HG03196 (cell line): ENCODE measurements around the gene LIPE.

Source experiments
- ATAC-seq: cut with Tn5 transposase; IDR thresholded peaks from one replicate; pipeline ENCODE4 v1.9.1; 2021; ENCODE audit not compliant: unreplicated experiment

LIPE gene

GRCh38 chr19:42386974-42387707 is 40.0 kb downstream of the LIPE start:
- no peak for ATAC-seq

GRCh38 chr19:42380155-42380554 is 47.0 kb downstream of the LIPE start:
- no peak for ATAC-seq

DNA sequence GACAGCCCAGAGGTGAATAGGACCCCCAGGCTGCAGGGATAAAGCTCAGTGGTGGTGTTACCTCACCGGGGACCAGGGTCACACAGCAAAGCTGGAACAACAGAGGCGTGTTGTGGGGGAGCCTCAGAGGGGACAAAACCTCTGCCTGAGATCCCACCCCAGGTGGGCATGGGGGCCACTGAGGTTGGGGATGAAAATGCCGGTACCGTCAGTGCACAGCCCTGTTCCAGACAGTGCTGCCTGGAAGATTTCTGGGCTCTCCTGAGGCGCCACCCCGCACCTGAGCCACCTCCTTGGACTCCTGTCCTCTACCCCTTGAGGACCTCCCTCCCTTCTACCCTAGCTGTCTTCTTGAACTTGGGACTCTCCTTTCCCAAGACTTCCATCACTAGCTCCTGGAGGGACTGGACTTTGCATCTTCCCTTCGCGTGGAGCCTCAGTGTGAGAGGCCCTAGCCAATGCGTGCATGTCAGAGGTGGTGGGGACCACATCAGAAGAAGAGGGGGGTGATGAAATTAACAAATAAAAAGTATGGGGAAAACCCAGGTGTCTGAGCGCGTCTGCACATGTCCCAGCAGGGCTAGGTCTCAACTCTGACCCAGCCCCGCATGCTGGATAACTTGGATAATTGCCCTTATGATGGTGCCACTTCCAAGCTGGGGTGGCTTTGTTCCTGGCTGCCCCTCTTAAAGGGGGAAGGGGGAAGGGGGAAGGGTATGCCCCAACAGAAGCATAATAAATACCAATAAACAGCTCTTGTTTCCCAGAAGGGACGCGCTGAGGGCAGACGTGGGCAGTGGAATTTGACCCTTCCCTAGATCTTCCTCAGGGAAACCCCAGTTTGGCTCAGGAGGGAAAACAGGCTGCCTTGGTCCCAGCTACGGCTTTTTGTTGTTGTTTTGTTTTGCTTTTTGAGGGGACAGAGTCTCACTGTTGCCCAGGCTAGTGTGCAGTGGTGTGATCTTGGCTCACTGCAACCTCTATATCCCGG is 48.7 kb downstream of the LIPE start:
- no peak for ATAC-seq

DNA sequence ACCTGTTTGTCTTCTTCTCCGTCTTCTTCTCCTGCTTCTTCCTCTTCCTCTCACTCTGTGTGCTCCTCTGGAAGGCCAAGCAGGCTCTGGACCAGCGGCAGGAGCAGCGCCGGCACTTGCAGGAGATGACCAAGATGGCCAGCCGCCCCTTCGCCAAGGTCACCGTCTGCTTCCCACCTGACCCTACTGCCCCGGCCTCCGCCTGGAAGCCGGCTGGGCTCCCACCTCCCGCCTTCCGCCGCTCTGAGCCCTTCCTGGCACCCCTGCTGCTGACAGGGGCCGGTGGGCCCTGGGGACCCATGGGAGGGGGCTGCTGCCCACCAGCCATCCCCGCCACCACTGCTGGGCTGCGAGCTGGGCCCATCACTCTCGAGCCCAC is 51.0 kb downstream of the LIPE start:
- no peak for ATAC-seq

DNA sequence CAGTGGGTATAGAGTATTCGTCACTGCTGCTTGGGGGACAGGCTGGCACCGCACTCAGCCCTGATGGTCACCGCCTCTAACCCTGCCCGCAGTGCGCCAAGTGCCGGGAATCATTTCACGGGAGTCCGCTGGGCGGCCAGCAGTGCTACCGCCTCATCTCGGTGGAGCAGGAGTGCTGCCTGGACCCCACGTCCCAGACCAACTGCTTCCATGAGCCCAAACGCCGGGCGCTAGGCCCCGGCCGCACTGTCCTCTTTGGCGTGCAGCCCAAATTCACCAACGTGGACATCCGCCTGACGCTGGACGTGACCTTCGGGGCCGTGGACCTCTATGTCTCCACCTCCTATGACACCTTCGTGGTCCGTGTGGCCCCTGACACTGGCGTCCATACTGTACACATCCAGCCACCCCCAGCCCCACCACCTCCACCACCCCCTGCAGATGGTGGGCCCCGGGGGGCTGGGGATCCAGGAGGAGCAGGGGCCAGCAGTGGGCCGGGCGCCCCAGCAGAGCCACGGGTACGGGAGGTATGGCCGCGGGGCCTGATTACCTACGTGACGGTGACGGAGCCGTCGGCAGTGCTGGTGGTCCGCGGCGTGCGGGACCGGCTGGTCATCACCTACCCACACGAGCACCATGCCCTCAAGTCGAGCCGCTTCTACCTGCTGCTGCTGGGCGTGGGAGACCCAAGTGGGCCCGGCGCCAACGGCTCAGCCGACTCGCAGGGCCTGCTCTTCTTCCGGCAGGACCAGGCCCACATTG is 51.6 kb downstream of the LIPE start:
- no peak for ATAC-seq

DNA sequence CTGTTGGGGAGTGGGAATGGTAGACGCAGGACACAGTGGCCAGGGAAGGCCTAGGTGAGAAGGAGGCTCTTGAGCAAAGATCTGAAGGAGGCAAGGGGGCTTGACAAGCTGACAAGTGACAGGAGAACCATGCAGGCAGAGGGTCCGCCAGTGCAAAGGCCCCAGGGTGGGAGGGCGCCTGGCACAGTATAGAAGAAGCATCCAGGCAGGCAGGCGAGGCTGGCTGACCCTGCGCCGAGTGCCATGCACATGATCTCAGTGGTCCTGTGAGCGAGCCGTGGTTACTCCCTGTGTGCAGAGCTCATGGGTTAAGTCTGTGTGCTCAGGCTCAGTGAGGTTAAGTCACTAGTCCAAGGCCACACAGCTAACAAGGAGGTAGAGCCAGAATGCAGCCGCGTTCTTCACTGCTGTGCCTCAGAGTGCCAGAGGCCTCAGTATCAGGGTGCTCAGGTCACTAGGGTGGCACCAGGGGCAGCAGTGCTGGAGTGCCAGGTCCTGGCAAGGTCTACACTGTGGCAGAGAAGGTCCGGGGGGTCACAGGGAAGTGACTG is 52.3 kb downstream of the LIPE start:
- no peak for ATAC-seq

GRCh38 chr19:42370626-42371175 is 56.5 kb downstream of the LIPE start:
- no peak for ATAC-seq

- ATAC-seq = no peak
Observed at GRCh38 chr19:42370068-42370520, 57.1 kb downstream of the LIPE start.

DNA sequence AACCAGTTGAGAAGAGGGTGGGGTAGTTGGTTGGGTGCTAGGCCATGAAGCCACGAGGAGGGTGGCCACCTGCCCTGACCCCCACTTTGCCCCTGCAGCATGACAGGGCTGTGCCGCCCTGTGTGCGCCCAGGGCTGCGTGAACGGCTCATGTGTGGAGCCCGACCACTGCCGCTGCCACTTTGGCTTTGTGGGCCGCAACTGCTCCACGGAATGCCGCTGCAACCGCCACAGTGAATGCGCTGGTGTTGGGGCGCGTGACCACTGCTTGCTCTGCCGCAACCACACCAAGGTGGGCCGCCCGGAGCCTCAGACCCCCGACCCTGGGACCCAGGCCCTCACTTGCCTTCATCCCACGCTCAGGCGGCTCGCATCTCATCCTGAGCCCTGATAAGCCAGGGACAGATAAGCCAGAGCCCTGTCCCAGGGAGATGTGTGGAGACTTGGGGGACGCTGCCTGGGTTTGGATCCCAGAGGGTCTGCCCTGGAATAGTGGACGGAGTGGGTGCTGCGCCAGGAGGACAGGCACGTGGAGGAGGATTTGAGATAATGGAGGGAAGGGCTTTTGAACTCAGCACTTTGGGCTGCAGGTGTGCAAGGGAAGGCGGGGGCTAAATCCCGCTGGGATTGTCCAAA is 57.6 kb downstream of the LIPE start:
- ATAC-seq = no peak

- no peak for ATAC-seq
Observed at GRCh38 chr19:42368765-42369164, 58.4 kb downstream of the LIPE start.

DNA sequence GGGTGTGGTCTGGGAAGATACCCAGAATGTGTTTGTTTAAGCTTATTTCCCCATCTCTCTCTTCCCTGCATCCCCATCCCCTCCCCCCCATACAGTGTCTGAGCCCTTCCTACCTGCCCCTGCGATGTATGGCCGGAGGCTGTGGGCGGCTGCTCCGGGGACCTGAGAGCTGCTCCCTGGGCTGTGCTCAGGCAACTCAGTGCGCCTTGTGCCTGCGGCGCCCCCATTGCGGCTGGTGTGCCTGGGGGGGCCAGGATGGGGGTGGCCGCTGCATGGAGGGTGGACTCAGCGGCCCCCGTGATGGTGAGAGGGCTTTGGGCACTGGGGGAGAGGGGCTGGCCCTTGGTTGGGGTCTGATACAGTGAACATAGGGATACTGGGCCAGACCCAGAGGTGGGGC is 58.8 kb downstream of the LIPE start:
- no peak for ATAC-seq

DNA sequence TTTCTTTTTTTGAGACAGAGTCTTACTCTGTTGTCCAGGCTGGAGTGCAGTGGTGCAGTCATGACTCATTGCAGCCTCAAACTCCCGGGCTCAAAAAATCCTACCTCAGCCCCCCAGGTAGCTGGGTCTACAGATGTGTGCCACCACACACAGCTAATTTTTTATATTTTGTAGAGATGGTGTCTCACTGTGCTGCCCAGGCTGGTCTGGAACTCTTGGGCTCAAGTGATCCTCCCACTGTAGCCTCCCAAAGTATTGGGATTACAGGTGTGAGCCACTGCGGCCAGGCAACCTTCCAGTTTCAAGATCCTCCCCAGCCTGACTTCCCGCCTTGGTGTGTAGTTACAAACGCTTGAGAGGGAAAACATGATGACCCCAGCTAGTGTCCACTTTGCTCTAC is 59.3 kb downstream of the LIPE start:
- ATAC-seq = no peak

DNA sequence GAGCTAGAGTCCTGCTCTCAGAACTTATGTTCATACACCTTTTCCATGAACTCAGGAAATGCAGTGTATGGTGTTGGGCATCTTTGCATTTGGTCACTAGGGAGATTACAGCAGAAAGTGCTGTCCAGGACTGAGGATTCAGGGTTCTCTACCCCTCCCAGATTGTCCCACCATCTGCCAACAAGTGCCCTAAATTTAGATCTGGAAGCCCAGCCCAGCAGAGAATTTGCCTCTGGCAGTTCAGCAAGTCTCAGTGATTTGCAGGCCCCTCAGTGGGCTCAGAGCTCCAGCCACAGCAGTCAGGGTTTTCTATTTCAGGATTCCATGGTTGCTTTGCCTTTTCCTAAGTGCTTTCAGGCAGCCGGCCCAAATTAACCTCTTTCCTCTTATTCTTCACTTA is 60.5 kb downstream of the LIPE start:
- ATAC-seq = no peak

- ATAC-seq = no peak
Observed at GRCh38 chr19:42363614-42364346, 63.4 kb downstream of the LIPE start.

DNA sequence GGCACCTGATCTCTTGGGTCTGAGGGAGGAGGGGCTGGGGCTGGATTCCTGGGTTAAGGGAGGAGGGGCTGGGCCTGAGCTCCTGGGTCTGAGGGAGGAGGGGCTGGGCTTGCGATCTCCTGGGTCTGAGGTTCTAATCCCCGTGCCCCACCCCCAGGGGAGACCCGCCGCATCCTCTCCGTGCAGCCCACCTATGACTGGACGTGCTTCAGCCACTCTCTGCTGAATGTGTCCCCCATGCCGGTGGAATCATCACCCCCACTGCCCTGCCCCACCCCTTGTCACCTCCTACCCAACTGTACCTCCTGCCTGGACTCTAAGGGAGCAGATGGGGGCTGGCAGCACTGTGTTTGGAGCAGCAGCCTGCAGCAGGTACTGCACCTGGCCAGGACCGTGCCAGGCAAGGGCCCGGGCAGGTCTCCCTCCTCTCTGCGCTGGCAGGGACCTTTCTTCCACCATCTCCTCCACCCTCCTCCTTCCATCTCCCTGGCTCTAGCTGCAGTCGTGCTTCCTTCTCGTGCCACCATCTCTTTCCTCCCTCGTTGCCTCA is 64.2 kb downstream of the LIPE start:
- no peak for ATAC-seq

DNA sequence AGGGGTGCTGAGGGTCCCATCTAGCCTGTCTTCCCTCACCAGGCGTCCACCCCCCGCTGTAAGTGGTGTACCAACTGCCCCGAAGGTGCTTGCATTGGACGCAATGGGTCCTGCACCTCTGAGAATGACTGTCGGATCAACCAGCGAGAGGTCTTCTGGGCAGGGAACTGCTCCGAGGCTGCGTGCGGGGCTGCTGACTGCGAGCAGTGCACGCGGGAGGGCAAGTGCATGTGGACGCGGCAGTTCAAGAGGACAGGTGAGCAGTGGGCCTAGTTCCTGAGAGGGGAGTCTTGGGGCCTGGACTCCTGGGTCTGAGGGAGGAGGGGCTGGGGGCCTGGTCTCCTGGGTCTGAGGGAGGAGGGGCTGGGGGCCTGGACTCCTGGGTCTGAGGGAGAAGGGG is 64.8 kb downstream of the LIPE start:
- no peak for ATAC-seq

DNA sequence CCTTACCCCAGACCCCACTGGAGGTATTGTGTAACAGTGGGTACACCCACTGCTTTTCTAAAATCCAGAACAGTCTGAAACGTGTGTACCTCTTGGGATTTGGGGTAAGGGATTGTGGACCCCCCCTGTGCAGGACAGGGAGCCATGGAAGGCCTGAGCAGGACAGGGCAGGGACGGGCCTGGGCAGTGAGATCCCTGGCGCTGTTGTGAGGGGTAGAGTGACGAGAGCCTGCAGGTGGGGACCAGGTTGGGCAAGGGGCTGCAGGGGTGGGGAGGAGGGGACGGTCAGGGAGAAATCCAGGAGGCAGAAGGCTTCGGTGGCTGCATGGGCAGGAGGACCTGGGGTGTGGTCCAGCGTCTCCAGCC is 65.7 kb downstream of the LIPE start:
- ATAC-seq = no peak

DNA sequence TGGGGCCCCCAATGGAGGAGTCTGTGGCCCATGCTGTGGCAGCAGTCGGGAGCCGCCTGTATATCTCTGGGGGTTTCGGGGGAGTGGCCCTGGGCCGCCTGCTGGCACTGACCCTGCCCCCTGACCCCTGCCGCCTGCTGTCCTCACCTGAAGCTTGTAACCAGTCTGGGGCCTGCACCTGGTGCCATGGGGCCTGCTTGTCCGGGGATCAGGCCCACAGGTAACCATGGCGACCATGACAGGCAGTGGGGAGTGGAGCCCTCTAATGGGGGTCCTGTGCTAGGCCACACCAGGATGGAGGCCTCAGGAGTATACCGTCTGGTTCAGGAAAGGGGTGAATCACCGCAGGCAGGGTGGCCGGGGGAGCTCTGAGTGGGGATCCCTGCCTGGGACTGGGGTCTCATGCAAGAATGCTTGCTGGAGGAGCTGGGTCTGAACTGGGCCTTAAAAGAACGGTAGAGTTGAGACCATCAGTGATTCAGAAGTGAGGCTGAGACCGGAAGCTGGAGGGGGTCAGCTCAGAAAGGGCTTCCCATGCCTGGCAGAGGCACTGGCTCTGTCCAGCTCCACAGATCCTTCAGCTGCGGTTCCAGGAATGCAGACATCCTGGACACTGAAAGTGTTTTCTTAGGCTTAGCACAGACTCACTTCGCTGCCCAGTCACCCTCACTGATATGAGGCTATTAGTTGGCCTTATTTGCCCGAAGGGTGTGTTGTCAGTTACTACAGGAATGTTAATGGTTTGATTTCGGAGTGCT is 66.2 kb downstream of the LIPE start:
- ATAC-seq = no peak

DNA sequence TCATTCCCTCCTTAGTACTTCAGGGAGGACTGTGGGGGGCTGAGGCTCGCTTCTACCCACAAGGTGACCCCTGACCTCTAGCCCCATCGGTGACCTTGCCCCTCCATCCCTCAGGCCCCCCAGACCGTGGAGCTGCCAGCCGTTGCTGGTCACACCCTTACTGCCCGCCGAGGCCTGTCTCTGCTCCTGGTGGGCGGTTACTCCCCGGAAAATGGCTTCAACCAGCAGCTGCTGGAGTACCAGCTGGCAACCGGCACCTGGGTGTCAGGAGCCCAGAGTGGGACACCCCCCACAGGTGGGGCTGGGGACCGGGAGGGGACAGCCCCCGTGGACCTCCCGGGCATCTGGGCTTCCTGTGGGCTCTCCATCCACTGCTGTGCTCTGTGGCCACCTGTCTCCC is 69.9 kb downstream of the LIPE start:
- no peak for ATAC-seq
